Vagina (tissue), 2 donors: ENCODE measurements around the gene TMEM144. TPM values are rescaled to one million over a fixed set of nuclear protein-coding genes. Genes with fewer than 3 reads are reported as not detected.

ENCODE experiments used
- DNase-seq, 2 donors: peaks; one replicate each; pipeline ENCODE4 v3.0.0-alpha.2; 2017; ENCODE audit errors: extremely low spot score in 2 of 2
- H3K27ac ChIP-seq: fragments of 200-600 bp; sonication (generic); one replicate; pipeline ENCODE4 v1.5.1; 2019
- H3K27me3 ChIP-seq: fragments of 200-600 bp; sonication (generic); one replicate; pipeline ENCODE4 v1.5.1; 2019
- H3K36me3 ChIP-seq, 2 donors: fragments of 200-600 bp; sonication (generic); one replicate each; pipeline ENCODE4 v1.5.1; 2017 to 2019
- H3K4me1 ChIP-seq: fragments of 200-600 bp; sonication (generic); one replicate; pipeline ENCODE4 v1.5.1; 2019
- H3K4me3 ChIP-seq, 2 donors: fragments of 200-600 bp; sonication (generic); 1 replicate in 1 of 2; 2 replicates in 1 of 2; pipeline ENCODE4 v1.5.1; 2016 to 2019
- H3K9me3 ChIP-seq: fragments of 200-600 bp; sonication (generic); one replicate; pipeline ENCODE4 v1.5.1; 2019
- CTCF ChIP-seq, 3 experiments: fragments of 450-650 bp in 2 of 3; fragments of 200-600 bp in 1 of 3; sonication (generic) in 1 of 3; IDR thresholded peaks; one replicate each; pipeline ENCODE4 v1.5.1; 2017 to 2019; ENCODE audit warnings: antibody characterized with exemption in 3 of 3, mild to moderate bottlenecking in 2 of 3, moderate library complexity in 2 of 3
- POLR2A ChIP-seq, 2 donors: fragments of 450-650 bp; IDR thresholded peaks; one replicate each; pipeline ENCODE4 v1.6.1; 2017; ENCODE audit warnings: antibody characterized with exemption in 2 of 2, mild to moderate bottlenecking in 2 of 2, moderate library complexity in 2 of 2
- POLR2AphosphoS5 ChIP-seq, 2 donors: sonication (generic); formaldehyde crosslinking; IDR thresholded peaks; one replicate each; pipeline ENCODE4 v1.9.0; 2017; ENCODE audit warnings: antibody characterized with exemption in 2 of 2, mild to moderate bottlenecking in 2 of 2, low read depth in 1 of 2; ENCODE audit not compliant: insufficient read depth in 1 of 2
- intact Hi-C: fragments of 100-400 bp; cut with DNase I; formaldehyde crosslinking; loops from one replicate; pipeline ENCODE4 v1.15.1; 2023
- total RNA-seq: library from RNA; depleted of rRNA; stranded (reverse); fragments of >200 nt; gene quantifications from one replicate; pipeline ENCODE4 v1.2.3, GENCODE V29; 2016

The TMEM144 gene
- total RNA-seq: 5.6 TPM

GRCh38 chr4:158209825-158210807 lies at the start of gene TMEM144:
TSS of gene TMEM144 (plus strand) at chr4:158210486. CDS start at chr4:158212668, 2,182 bp downstream.
- Histone ChIP-seq H3K36me3 (no peaks in the 10 kb centered on the region), H3K4me1 (peaks cover 10% of the 10 kb centered on the region), H3K9me3 (no peaks in the 10 kb centered on the region), H3K4me3 (peak within 1 kb of the TSS; percentile 38), H3K27me3 (no peaks in the 10 kb centered on the region), H3K27ac (peak within 1 kb of the TSS; percentile 86)
- intact Hi-C loops: no loop called here
- peak in 1 of 2 donors; percentile 93 for DNase-seq
- TF ChIP-seq POLR2A (IDR thresholded peaks at IDR 0.05): peak in 1 of 2 donors; percentile 34
- no peak for TF ChIP-seq CTCF (IDR thresholded peaks at IDR 0.05)
- TF ChIP-seq POLR2AphosphoS5 (IDR thresholded peaks at IDR 0.05; ENCODE audit: insufficient read depth in 1 of 2, low read depth in 1 of 2): peak; percentile 66 to 85

- no peaks in the 10 kb centered on the region for H3K27me3 ChIP-seq
- H3K9me3 ChIP-seq: no peaks in the 10 kb centered on the region
- DNase-seq: no peak
- TF ChIP-seq POLR2AphosphoS5 (IDR thresholded peaks at IDR 0.05; ENCODE audit: insufficient read depth in 1 of 2, low read depth in 1 of 2) (peak in 1 of 2 donors; percentile 76), CTCF (IDR thresholded peaks at IDR 0.05) (no peak)
- H3K4me3 ChIP-seq: no peak overlapping the region
- peaks cover 68% of the 10 kb centered on the region for H3K4me1 ChIP-seq
- no peaks in the 10 kb centered on the region for H3K36me3 ChIP-seq
- H3K27ac ChIP-seq: peak overlapping the region; percentile 43
- intact Hi-C loops: no loop called here
These were observed 48.5 kb upstream of the TMEM144 start for GRCh38 chr4:158161551-158162354.

GRCh38 chr4:158162631-158163030 lies 47.7 kb upstream of the TMEM144 start:
- Histone ChIP-seq H3K36me3 (no peaks in the 10 kb centered on the region), H3K27me3 (no peaks in the 10 kb centered on the region), H3K4me3 (no peak overlapping the region), H3K9me3 (no peaks in the 10 kb centered on the region), H3K27ac (no peak overlapping the region), H3K4me1 (peaks cover 64% of the 10 kb centered on the region)
- no peak for DNase-seq
- intact Hi-C loops: no loop called here
- no peak for TF ChIP-seq POLR2A (IDR thresholded peaks at IDR 0.05)
- TF ChIP-seq CTCF (IDR thresholded peaks at IDR 0.05): no peak
- no peak for TF ChIP-seq POLR2AphosphoS5 (IDR thresholded peaks at IDR 0.05; ENCODE audit: insufficient read depth in 1 of 2, low read depth in 1 of 2)

- DNase-seq: no peak
- Histone ChIP-seq H3K4me3 (no peak overlapping the region), H3K4me1 (peaks cover 60% of the 10 kb centered on the region), H3K36me3 (no peaks in the 10 kb centered on the region), H3K9me3 (no peaks in the 10 kb centered on the region), H3K27me3 (no peaks in the 10 kb centered on the region), H3K27ac (peak overlapping the region; percentile 8)
- no peak for TF ChIP-seq POLR2A (IDR thresholded peaks at IDR 0.05)
- TF ChIP-seq POLR2AphosphoS5 (IDR thresholded peaks at IDR 0.05; ENCODE audit: insufficient read depth in 1 of 2, low read depth in 1 of 2): no peak
- no peak for TF ChIP-seq CTCF (IDR thresholded peaks at IDR 0.05)
- intact Hi-C loops: no loop called here
These were observed 46.1 kb upstream of the TMEM144 start for GRCh38 chr4:158163941-158164767.
